ENCODE data around the gene DCP1A. TPM values are rescaled to one million over a fixed set of nuclear protein-coding genes. Genes with fewer than 3 reads are reported as not detected.

Gene DCP1A
- total and polyA plus RNA-seq, 12 donors = 4.5 to 24.1 (median 18.2) TPM

DNA sequence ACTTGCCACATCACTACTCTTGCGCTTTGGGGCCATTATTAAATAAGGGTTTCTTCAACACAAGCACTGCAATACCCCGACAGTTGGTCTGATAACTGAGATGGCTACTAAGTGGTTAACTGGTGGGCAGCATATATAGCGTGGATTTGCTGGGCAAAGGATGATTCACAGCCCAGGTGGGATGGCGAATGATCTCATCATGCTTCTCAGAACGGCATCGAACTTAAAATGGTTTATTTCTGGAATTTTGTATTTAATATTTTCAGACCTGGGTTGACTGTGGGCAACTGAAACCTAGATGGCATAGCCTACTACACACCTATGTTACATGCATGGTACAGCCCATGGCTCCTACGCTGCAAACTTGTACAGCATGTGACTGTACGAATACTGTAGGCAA is 64.8 kb downstream of the DCP1A start:
- no peak overlapping the region for H3K4me3 ChIP-seq
- H3K9me3 ChIP-seq = no peaks in the 10 kb centered on the region
- whole genome bisulfite sequencing, 2 donors = 91 to 95% methylated on average over 8 of the region's 8 CpGs
- no peak for TF ChIP-seq CTCF (IDR thresholded peaks at IDR 0.05)
- ATAC-seq (no peak), DNase-seq (no peak)
- H3K27me3 ChIP-seq = no peaks in the 10 kb centered on the region
- intact Hi-C loops (cut with DNase I) = no loop called here
- H3K36me3 ChIP-seq = peaks cover 0 to 56% (median 24%) of the 10 kb centered on the region in 9 donors
- no peaks in the 10 kb centered on the region for H3K4me1 ChIP-seq
- no peak overlapping the region for H3K27ac ChIP-seq

DNA sequence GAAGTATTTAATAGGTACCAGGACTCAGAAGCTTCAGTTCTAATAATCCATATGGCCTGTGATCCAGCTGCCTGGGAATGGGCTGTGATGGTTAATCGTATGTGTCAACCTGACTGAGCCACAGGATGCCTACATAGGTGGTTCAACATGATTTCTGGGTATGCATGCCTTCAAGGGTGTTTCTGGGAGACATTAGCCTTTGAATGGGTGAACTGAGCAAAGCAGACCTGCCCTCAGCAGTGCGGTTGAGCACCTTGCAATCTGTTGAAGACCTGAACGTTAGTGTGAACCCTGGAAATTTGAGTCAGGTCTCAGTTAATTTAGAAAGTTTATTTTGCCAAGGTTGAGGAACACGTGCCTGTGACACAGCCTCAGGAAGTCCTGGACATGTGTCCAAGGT is 68.7 kb downstream of the DCP1A start:
- Histone ChIP-seq H3K27me3 (no peaks in the 10 kb centered on the region), H3K4me3 (no peak overlapping the region), H3K36me3 (peaks cover 0 to 17% (median 3%) of the 10 kb centered on the region in 9 donors), H3K27ac (no peak overlapping the region), H3K9me3 (no peaks in the 10 kb centered on the region), H3K4me1 (no peaks in the 10 kb centered on the region)
- DNase-seq = no peak
- ATAC-seq = no peak
- WGBS, 2 donors = 78% methylated on average over 4 of the region's 4 CpGs
- no peak for TF ChIP-seq CTCF (IDR thresholded peaks at IDR 0.05)
- intact Hi-C loops (cut with DNase I) = no loop called here

DNA sequence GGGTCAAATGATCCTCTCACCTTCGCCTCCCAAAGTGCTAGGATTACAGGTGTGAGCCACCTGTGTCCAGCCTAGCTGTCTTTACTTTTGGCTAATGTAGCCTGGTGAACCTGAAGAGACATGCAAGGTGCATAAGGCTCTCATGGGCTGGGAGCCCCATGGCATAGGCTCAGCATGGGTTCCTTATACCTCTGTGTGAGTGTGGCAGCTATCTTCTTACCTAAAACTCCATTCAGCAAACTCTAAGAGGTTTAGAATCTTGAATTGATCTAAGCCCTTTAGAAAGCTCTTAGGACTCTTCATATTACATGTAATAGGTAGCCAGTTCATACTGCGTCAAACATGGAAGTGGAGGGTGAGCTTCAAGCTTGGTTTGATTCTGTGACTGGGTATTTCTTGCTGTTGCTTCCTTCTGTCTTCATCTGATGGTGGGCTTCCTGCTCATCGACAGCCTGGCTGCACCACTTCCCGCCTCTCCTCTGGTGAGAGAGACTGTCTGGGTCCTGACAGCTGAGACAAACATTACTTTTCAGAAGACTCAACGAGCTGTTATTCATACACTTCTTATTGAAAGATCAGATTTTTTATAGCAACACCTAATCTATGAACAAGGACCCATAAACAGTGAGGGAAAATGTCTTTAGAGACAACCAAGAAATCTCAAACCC is 72.3 kb downstream of the DCP1A start:
- peaks cover 0 to 9% (median 7%) of the 10 kb centered on the region in 9 donors for H3K4me1 ChIP-seq

GRCh38 chr3:53273146-53273670 is 74.1 kb downstream of the DCP1A start:
- Histone ChIP-seq H3K4me3 (no peak overlapping the region), H3K36me3 (no peaks in the 10 kb centered on the region), H3K4me1 (peaks cover 0 to 24% (median 16%) of the 10 kb centered on the region in 9 donors), H3K9me3 (no peaks in the 10 kb centered on the region), H3K27me3 (no peaks in the 10 kb centered on the region), H3K27ac (no peak overlapping the region)
- 78% methylated on average over 10 of the region's 10 CpGs for WGBS, 2 donors
- intact Hi-C loops (cut with DNase I) = no loop called here
- no peak for TF ChIP-seq CTCF (IDR thresholded peaks at IDR 0.05)
- DNase-seq (no peak), ATAC-seq (no peak)

More for the DNA sequence above, 72.3 kb downstream of the DCP1A start:
- WGBS, 2 donors = 61% methylated on average over 5 of the region's 5 CpGs
- intact Hi-C loops (cut with DNase I) = no loop called here
- no peak for DNase-seq
- TF ChIP-seq CTCF (IDR thresholded peaks at IDR 0.05) = no peak
- ATAC-seq = no peak
- no peaks in the 10 kb centered on the region for H3K36me3 ChIP-seq
- H3K27ac ChIP-seq = no peak overlapping the region
- no peaks in the 10 kb centered on the region for H3K9me3 ChIP-seq
- no peak overlapping the region for H3K4me3 ChIP-seq
- no peaks in the 10 kb centered on the region for H3K27me3 ChIP-seq

Data from heart right ventricle (tissue), 16 donors.